Measurements from ENCODE around the gene GDPD4. TPM values are rescaled to one million over a fixed set of nuclear protein-coding genes. Genes with fewer than 3 reads are reported as not detected.

GDPD4 gene
- polyA plus RNA-seq, 5 donors = 0.14 to 0.72 (median 0.59) TPM; not detected in 1

- no peak for DNase-seq
These were observed 95.0 kb downstream of the GDPD4 start for GRCh38 chr11:77206264-77207018.

GRCh38 chr11:77205467-77206263 is 95.8 kb downstream of the GDPD4 start:
- no peak for DNase-seq

GRCh38 chr11:77204754-77205466 is 96.6 kb downstream of the GDPD4 start:
- no peak for DNase-seq

- no peak for DNase-seq
These were observed 97.4 kb downstream of the GDPD4 start for GRCh38 chr11:77203901-77204753.

- no peak for DNase-seq
These were observed 98.3 kb downstream of the GDPD4 start for GRCh38 chr11:77202941-77203900.

GRCh38 chr11:77201991-77202841 is 99.3 kb downstream of the GDPD4 start:
- no peak for DNase-seq

GRCh38 chr11:77201370-77201769 is 100.1 kb downstream of the GDPD4 start:
- no peak for DNase-seq

- no peak for DNase-seq
These were observed 100.9 kb downstream of the GDPD4 start for GRCh38 chr11:77200351-77201268.

GRCh38 chr11:77199137-77199745 is 102.2 kb downstream of the GDPD4 start:
- DNase-seq = no peak

GRCh38 chr11:77198440-77198849 is 103.0 kb downstream of the GDPD4 start:
- no peak for DNase-seq

- no peak for DNase-seq
These were observed 103.7 kb downstream of the GDPD4 start for GRCh38 chr11:77197626-77198320.

- no peak for DNase-seq
These were observed 104.5 kb downstream of the GDPD4 start for GRCh38 chr11:77196961-77197360.

- no peak for DNase-seq
These were observed 106.3 kb downstream of the GDPD4 start for GRCh38 chr11:77195071-77195755.

- no peak for DNase-seq
These were observed 107.3 kb downstream of the GDPD4 start for GRCh38 chr11:77193911-77194830.

- DNase-seq = no peak
These were observed 108.3 kb downstream of the GDPD4 start for GRCh38 chr11:77193167-77193566.

All from right lung (tissue), 5 donors.